GM18858 (cell line): ENCODE measurements around the gene ADGRD1.
A peak's percentile ranks its signal among the peaks of the same experiment; 100 is the strongest.

ENCODE experiments used
- ATAC-seq: cut with Tn5 transposase; IDR thresholded peaks from one replicate; pipeline ENCODE4 v1.9.1; 2021; ENCODE audit not compliant: unreplicated experiment

The ADGRD1 gene

GRCh38 chr12:131085816-131086591 lies 132.3 kb downstream of the ADGRD1 start:
- ATAC-seq = no peak

- ATAC-seq = no peak
Measured at GRCh38 chr12:131087302-131087818, 133.7 kb downstream of the ADGRD1 start.

DNA sequence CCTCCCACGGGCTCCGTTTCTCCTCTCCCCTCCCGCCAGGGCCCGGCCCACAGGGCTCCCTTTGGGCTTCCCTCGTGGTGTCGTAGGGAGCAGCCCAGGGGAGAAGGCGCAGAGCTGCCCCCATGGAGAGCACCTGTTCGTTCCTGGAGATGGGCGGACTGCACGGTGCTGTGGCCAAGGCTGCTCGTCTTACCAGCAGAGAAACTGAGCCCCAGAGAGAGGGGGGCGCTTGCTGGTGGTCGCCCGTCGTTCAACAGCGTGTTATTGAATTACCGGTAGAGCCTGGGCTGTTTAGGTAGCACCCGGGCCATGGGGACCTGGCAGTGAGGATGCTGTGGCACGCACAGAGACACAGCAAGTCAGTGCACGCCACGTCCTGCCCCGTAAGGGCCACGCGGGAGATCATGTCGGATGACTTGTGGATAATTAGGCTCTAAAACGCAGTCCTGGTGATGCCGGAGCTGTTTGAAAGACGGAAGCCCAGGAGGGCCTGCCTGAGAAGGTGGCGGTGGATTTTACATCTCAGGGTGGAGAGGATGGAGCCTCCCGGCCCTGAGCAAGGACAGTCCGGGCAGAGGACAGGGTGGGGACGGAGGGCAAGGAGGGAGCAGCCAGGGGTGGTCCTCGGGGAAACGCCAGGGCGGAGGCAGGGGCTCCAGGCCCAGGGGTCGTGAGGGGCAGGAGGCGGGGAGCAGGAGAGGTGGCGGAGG lies 134.4 kb downstream of the ADGRD1 start:
- no peak for ATAC-seq

- ATAC-seq = no peak
Measured at GRCh38 chr12:131088701-131089530, 135.2 kb downstream of the ADGRD1 start.

GRCh38 chr12:131089531-131090273 lies 136.0 kb downstream of the ADGRD1 start:
- ATAC-seq = no peak

DNA sequence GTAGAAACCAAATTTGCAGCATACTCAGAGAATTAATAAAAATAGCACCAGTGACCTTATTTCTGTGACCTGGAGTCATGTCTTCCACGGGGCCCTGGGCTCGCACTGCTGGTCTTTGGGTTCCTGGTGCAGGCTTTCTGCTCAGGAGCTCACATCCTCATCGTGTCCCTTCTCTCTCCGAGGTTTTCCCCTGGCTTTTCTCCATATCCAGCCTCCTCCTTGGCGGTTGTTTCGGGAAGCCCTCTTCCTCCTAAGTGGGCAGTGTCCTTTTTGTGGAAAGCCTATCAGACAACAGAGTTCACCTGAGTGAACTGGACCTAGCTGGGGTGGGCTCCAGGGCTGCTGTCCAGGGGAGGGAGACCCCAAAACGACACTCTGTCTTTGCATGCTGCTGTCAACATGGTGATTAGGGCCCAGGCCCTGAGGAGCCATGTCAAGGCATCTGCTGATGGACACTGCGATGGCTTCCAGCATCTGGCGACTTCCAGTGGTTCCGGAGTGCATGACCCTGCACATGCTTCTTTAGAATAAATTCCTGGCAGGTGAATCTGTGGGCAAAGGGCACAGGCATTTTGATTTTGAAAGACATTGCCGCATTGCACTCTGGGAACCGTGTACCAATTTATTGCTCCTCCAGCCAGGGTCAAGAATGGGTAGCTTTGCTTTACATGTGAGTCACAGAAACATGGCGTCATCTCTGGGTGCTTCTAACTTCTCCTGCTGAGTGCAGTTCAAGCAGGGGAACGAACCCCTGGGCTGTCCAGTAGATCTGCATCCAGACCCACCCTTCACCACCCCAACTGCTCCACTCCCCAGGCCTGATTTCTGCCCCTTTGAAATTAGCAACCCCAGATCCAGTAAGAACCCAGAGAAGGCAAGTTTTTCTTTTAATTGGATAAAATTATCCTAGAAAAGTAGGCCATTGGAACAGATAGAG lies 136.8 kb downstream of the ADGRD1 start:
- ATAC-seq = no peak

GRCh38 chr12:131091413-131091975 lies 137.8 kb downstream of the ADGRD1 start:
- ATAC-seq = no peak

- no peak for ATAC-seq
Measured at GRCh38 chr12:131091976-131092691, 138.4 kb downstream of the ADGRD1 start.

GRCh38 chr12:131092901-131093603 lies 139.3 kb downstream of the ADGRD1 start:
- peak; percentile 47 for ATAC-seq

- ATAC-seq = no peak
Measured at GRCh38 chr12:131093604-131093955, 139.9 kb downstream of the ADGRD1 start.

GRCh38 chr12:131093971-131094830 lies 140.5 kb downstream of the ADGRD1 start:
- ATAC-seq = no peak

DNA sequence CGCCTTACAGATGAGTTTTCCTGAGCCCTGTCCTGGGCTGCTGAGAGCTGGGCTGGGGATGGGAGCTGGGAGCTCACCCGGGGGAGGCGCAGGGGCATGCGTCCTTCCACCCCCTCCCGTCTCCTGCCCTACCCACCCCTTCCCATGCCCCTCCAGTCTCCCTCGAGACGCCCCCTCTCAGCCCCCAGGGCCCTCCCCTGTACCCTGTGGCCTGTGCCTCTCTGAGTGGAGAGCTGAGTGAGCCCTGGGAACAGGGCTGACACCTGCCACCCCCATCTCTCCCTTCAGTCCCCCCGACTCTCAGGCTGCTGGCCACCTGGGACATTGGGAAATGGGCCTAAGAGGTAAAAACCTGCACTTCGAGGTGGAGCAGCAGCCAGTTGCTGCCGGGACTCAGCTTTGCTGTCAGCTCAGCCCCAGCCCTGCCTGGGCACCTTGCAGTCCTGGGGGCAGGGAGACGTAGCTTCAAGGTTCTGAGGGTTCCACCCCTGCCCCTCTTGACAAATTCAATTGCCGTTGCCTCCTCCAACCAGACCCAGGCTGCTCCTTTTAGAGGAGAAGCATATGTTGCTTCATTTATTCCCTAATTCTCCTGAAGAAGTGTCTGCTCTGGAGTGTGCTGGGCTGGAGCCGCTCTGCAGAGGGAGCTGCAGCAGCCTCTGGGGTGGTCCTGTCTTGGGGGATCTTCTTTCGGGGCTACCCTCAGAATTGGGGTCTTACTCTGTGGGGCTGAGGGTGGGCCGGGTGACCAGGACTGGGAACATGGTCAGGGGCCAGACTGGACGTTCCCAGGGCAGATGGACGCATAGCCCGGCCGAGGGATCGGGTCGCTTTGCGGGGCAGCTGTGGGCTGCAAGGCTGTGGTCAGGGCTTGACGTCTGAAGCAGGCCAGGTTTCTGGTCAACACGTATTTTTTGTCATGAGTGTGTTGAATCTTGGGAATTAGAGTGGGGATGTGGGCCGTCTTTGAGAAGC lies 141.4 kb downstream of the ADGRD1 start:
- ATAC-seq = no peak

DNA sequence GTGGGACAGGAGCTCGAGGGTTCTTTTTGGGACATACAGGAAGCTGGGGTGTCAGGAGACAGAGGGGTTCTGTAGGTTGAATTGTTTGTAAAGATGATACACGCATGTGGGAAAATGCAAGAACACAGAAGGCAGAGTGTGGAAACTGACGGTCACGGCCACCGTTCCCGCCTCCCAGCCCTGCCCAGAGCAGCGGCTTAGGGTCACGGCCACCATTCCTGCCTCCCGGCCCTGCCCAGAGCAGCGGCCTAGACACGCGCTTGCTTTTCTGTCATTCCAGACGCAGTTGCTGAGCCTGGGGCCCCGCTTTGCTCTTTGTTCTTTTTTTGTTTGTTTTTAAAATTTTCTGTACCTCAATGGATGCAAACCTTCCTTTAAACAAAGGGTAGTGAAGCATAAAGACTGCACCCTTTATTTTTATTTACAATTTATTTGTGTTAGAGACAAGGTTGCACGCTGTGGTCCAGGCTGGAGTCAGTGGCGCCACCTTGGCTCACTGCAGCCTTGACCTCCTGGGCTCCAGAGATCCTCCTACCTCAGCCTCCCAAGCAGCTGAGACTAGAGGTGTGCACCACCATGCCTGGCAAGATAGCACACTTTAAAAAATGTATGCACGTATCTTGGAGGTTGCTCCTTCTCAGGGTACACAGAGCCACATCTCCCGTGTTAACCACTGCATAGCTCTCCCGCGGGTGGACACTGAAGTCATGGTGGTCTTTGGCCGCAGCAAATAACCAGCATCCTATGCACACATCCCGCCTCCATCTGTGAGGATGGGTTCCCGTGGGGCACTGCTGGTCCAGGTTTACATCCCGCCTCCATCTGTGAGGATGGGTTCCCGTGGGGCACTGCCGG lies 142.3 kb downstream of the ADGRD1 start:
- no peak for ATAC-seq

DNA sequence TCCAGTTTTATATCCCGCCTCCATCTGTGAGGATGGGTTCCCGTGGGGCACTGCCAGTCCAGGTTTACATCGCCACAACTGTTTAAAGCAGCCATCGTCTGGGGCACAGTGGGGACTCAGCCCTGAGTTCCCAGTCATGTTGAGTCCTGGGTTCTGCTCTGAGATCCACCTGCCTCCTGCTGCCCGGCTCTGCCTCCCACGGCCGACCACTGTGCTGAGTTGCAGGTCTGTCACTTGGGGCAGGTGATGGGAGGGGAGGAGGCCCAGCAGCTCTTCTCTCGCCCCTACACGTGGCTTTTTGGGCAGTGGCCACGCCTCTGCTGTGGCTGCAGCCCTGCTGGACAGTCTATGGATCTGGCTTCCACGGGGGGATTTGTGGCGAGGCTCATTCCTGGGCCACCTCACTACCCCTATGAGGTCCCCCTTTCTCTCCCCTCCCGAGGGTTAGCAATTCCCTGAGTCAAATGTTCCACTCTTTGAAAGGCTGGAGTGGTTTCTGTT lies 143.0 kb downstream of the ADGRD1 start:
- no peak for ATAC-seq
